ENCODE measurements around the gene MED13L.

Gene MED13L

GRCh38 chr12:116180448-116180847, 97.0 kb downstream of the MED13L start:
- H3K27me3 Mint-ChIP-seq = no peaks in the 10 kb centered on the region
- H3K36me3 Mint-ChIP-seq = no peaks in the 10 kb centered on the region
- no peak overlapping the region for H3K4me3 Mint-ChIP-seq
- peaks cover 85% of the 10 kb centered on the region for H3K4me1 Mint-ChIP-seq
- no peak overlapping the region for H3K27ac Mint-ChIP-seq
- H3K9me3 Mint-ChIP-seq = no peaks in the 10 kb centered on the region

DNA sequence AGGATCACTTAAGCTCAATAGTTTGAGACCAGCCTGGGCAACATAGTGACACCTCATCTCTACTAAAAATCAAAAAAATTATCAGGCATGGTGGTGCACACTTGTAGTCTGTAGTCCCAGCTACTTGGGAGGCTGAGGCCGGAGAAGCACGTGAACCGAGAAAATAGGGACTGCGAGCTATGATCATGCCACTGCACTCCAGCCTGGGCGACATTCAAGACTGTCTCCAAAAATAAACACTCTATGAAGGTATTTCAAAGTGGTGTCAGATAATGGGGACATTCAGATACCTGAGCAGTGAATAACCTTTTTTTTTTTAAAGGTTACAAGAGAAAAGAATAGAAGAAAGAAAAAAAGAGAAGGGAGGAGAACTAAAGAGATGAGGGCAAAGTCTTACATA, 98.1 kb downstream of the MED13L start:
- no peaks in the 10 kb centered on the region for H3K9me3 Mint-ChIP-seq
- H3K4me1 Mint-ChIP-seq = peaks cover 85% of the 10 kb centered on the region
- no peaks in the 10 kb centered on the region for H3K27me3 Mint-ChIP-seq
- no peak overlapping the region for H3K4me3 Mint-ChIP-seq
- H3K27ac Mint-ChIP-seq = no peak overlapping the region
- no peaks in the 10 kb centered on the region for H3K36me3 Mint-ChIP-seq

- Mint-ChIP-seq H3K36me3 (no peaks in the 10 kb centered on the region), H3K27me3 (no peaks in the 10 kb centered on the region), H3K4me3 (no peak overlapping the region), H3K4me1 (peaks cover 88% of the 10 kb centered on the region), H3K27ac (peak overlapping the region; percentile 25), H3K9me3 (no peaks in the 10 kb centered on the region)
These were observed 100.5 kb downstream of the MED13L start for GRCh38 chr12:116177017-116177416.

DNA sequence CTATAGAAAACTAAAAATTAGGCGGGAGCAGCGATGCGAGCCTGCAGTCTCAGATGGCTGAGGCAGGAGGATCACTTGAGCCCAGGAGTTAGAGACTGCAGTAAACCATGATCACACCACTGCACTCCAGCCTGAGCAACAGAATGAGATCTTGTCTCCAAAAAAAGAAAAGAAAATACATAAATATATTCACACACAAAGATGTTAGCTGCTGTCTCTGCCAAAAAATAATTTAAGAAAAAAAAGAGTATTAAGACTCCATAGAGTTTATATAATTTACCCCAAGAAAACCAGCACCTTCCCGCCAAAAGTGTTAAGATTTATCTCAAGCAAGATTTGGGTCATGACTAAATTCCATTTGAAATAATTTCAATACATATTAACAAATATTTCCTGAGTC, 102.6 kb downstream of the MED13L start:
- no peaks in the 10 kb centered on the region for H3K27me3 Mint-ChIP-seq
- H3K36me3 Mint-ChIP-seq = peaks cover 4% of the 10 kb centered on the region
- H3K4me3 Mint-ChIP-seq = no peak overlapping the region
- H3K4me1 Mint-ChIP-seq = peaks cover 82% of the 10 kb centered on the region
- no peak overlapping the region for H3K27ac Mint-ChIP-seq
- H3K9me3 Mint-ChIP-seq = no peaks in the 10 kb centered on the region

DNA sequence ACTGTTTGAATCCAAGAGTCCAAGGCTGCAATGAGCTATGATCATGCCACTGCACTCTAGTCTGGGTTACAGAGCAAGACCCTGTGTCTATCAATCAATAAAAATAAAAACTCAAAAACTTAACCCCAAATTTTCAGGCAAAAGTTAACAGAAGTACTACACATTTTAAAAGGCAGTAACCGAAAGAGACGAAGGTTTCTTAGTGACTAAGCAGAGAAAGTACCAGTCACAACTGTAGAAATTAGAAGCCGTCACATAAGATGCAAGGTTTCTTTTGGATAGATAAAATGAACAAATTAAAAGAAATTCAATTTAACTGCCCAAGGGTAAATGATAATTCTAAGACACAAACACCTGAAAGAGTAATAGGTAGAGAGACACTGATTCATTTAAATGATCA, 103.5 kb downstream of the MED13L start:
- Mint-ChIP-seq H3K27me3 (no peaks in the 10 kb centered on the region), H3K9me3 (no peaks in the 10 kb centered on the region), H3K36me3 (peaks cover 4% of the 10 kb centered on the region), H3K4me3 (no peak overlapping the region), H3K27ac (no peak overlapping the region), H3K4me1 (peaks cover 82% of the 10 kb centered on the region)

DNA sequence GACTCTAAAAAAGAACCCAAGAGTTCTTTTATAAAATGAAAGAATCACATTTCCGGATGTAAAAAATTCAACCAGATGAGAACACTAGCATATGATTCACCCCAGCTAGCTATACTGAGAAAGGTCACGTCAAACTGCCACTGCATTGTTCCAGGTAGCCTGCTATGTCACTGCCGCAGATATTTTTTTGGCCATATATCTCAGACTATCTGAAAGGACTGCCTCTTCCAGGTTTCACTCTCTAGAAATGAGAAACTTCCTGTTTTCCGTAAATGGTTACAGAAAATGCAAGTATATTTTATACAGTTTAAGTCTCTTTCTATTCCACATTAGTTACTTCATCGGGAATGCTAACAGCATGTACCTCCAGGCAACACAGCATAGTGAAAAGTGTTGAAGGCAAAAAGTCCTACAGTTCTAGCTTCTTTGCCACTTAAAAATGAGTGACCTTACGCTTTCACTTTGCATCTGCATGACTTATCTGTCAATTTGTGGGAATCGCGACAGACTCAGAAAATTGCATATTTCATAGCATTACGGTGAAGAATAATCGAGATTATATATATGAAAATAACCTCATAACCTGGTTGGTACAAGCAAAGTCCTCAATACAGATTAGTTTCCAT, 105.2 kb downstream of the MED13L start:
- peak overlapping the region; percentile 89 for H3K27ac Mint-ChIP-seq
- H3K4me3 Mint-ChIP-seq = peak overlapping the region; percentile 72
- H3K9me3 Mint-ChIP-seq = no peaks in the 10 kb centered on the region
- H3K4me1 Mint-ChIP-seq = peaks cover 72% of the 10 kb centered on the region
- H3K36me3 Mint-ChIP-seq = peaks cover 4% of the 10 kb centered on the region
- no peaks in the 10 kb centered on the region for H3K27me3 Mint-ChIP-seq

GRCh38 chr12:116171549-116171948, 105.9 kb downstream of the MED13L start:
- Mint-ChIP-seq H3K36me3 (peaks cover 4% of the 10 kb centered on the region), H3K27ac (peak overlapping the region; percentile 89), H3K4me3 (peak overlapping the region; percentile 72), H3K27me3 (no peaks in the 10 kb centered on the region), H3K4me1 (peaks cover 72% of the 10 kb centered on the region), H3K9me3 (no peaks in the 10 kb centered on the region)

DNA sequence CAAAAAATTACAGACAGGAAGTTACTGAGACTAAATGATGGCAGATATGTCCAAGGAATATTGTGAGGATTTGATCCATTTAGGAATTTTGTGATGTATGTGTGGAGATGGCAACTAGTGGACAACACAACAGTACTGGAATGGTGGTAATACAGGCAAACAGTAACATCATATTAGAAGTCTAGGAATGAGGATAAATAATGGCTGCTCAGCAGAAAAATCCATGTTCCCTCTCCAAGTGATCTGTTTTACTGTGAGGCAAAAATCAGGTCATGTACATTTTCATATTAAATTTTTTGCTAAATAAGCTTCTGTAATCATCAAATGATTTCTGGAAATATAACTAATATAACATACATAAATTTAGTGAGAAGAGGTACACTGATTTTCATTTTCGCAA, 108.4 kb downstream of the MED13L start:
- peaks cover 4% of the 10 kb centered on the region for H3K36me3 Mint-ChIP-seq
- H3K9me3 Mint-ChIP-seq = no peaks in the 10 kb centered on the region
- H3K4me1 Mint-ChIP-seq = peaks cover 72% of the 10 kb centered on the region
- no peak overlapping the region for H3K27ac Mint-ChIP-seq
- H3K4me3 Mint-ChIP-seq = no peak overlapping the region
- H3K27me3 Mint-ChIP-seq = no peaks in the 10 kb centered on the region

DNA sequence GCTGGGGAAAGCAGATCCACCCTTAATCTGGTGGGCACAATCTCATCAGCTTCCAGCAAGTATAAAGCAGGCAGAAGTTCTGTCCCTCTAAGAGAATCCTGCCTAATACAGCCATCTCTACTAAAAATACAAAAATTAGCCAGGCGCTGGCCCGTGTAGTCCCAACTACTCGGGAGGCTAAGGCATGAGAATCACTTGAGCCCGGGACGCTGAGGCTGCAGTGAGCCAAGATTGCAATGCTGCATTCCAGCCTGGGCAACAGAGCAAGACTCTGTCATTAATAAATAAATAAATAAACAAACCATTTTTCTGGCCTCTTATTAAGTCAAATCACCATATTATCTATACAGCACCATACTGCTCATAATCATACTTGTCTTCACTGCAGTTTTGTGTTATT, 111.2 kb downstream of the MED13L start:
- Mint-ChIP-seq H3K9me3 (no peaks in the 10 kb centered on the region), H3K27ac (no peak overlapping the region), H3K36me3 (peaks cover under 1% of the 10 kb centered on the region), H3K27me3 (no peaks in the 10 kb centered on the region), H3K4me1 (peaks cover 61% of the 10 kb centered on the region), H3K4me3 (no peak overlapping the region)

GRCh38 chr12:116165036-116165425, 112.5 kb downstream of the MED13L start:
- Mint-ChIP-seq H3K4me3 (peak overlapping the region; percentile 28), H3K9me3 (no peaks in the 10 kb centered on the region), H3K27me3 (no peaks in the 10 kb centered on the region), H3K4me1 (peaks cover 63% of the 10 kb centered on the region), H3K36me3 (no peaks in the 10 kb centered on the region), H3K27ac (peak overlapping the region; percentile 65)

- no peaks in the 10 kb centered on the region for H3K9me3 Mint-ChIP-seq
- peaks cover 57% of the 10 kb centered on the region for H3K4me1 Mint-ChIP-seq
- no peaks in the 10 kb centered on the region for H3K36me3 Mint-ChIP-seq
- H3K27ac Mint-ChIP-seq = peak overlapping the region; percentile 65
- peak overlapping the region; percentile 28 for H3K4me3 Mint-ChIP-seq
- no peaks in the 10 kb centered on the region for H3K27me3 Mint-ChIP-seq
These were observed 113.0 kb downstream of the MED13L start for GRCh38 chr12:116164250-116165035.

- Mint-ChIP-seq H3K27ac (no peak overlapping the region), H3K4me3 (no peak overlapping the region), H3K27me3 (no peaks in the 10 kb centered on the region), H3K36me3 (no peaks in the 10 kb centered on the region), H3K4me1 (peaks cover 76% of the 10 kb centered on the region), H3K9me3 (no peaks in the 10 kb centered on the region)
These were observed 115.4 kb downstream of the MED13L start for GRCh38 chr12:116162071-116162470.

GRCh38 chr12:116161588-116161987, 115.9 kb downstream of the MED13L start:
- Mint-ChIP-seq H3K4me1 (peaks cover 76% of the 10 kb centered on the region), H3K27ac (no peak overlapping the region), H3K4me3 (no peak overlapping the region), H3K27me3 (no peaks in the 10 kb centered on the region), H3K36me3 (no peaks in the 10 kb centered on the region), H3K9me3 (no peaks in the 10 kb centered on the region)

DNA sequence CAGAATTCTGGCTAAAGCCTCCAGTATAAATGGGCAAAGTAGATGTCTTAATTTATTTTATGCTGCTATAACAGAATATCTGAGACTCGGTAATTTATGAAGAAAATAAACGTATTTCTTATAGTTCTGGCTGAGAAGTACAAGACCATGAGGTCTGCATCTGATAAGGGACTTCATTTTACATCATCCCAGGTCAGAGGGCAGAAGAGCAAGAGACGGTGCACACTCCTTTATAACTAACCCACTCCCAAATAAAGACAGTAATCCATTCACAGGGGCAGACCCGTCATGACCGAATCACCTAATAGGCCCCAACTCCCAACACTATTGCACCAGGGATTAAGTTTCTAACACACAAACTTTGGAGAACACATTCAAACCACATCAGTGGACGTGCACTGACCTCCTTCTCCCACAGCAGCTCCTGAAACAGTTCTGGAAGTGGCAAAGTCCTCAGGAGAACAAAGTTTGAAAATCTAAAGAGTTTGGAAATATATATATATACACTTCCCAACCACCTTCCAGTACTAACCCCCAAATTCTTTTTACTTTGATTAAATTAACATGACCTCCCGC, 116.5 kb downstream of the MED13L start:
- H3K4me1 Mint-ChIP-seq = peaks cover 72% of the 10 kb centered on the region
- no peaks in the 10 kb centered on the region for H3K9me3 Mint-ChIP-seq
- H3K36me3 Mint-ChIP-seq = no peaks in the 10 kb centered on the region
- H3K27me3 Mint-ChIP-seq = no peaks in the 10 kb centered on the region
- no peak overlapping the region for H3K4me3 Mint-ChIP-seq
- H3K27ac Mint-ChIP-seq = no peak overlapping the region

DNA sequence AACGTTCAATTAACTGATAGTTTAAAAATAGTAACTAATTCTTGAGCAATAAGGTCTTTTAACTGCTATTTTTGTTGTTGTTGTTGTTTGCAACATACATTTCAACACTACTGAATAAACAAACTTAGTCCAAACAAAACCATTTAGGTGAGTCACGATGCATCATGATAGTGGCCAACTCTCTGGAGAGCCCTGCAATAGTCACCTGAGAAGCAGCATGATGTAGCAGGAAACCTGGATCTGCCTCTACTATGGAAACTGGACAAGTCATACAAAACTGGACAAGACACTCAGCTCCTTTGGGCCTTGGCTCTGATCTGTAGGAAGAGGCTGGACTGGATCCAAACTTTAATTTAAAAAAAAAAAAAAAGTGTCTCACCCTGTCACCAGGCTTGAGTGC, 117.3 kb downstream of the MED13L start:
- no peaks in the 10 kb centered on the region for H3K36me3 Mint-ChIP-seq
- H3K4me1 Mint-ChIP-seq = peaks cover 67% of the 10 kb centered on the region

GRCh38 chr12:116159593-116160200, 117.8 kb downstream of the MED13L start:
- Mint-ChIP-seq H3K4me1 (peaks cover 64% of the 10 kb centered on the region), H3K27ac (no peak overlapping the region), H3K4me3 (no peak overlapping the region), H3K9me3 (no peaks in the 10 kb centered on the region), H3K36me3 (no peaks in the 10 kb centered on the region), H3K27me3 (no peaks in the 10 kb centered on the region)

More for the DNA sequence above, 117.3 kb downstream of the MED13L start:
- Mint-ChIP-seq H3K9me3 (no peaks in the 10 kb centered on the region), H3K27ac (no peak overlapping the region), H3K27me3 (no peaks in the 10 kb centered on the region), H3K4me3 (no peak overlapping the region)
